HT1080 (cell line): ENCODE data around the gene PHF2. TPM values are rescaled to one million over a fixed set of nuclear protein-coding genes. Genes with fewer than 3 reads are reported as not detected.

Experiments
- DNase-seq: peaks from one replicate; pipeline ENCODE4 v3.0.0-alpha.2; 2015; ENCODE audit warnings: low read depth
- total RNA-seq: library from RNA; depleted of rRNA; stranded (reverse); fragments of >200 nt; shearing (Covaris generic); gene quantifications from 2 replicates; pipeline ENCODE4 v1.2.3, GENCODE V29; 2014

Gene PHF2
- total RNA-seq, 1 experiment from 2014 or later: 13.5 TPM

- DNase-seq: no peak
Measured at GRCh38 chr9:93649610-93650261, 73.4 kb downstream of the PHF2 start.

- DNase-seq: no peak
Measured at GRCh38 chr9:93650448-93650847, 74.1 kb downstream of the PHF2 start.

GRCh38 chr9:93651521-93651950 lies 75.2 kb downstream of the PHF2 start:
- DNase-seq: no peak

GRCh38 chr9:93652604-93653592 lies 76.5 kb downstream of the PHF2 start:
- no peak for DNase-seq

GRCh38 chr9:93653760-93654159 lies 77.4 kb downstream of the PHF2 start:
- DNase-seq: no peak

- no peak for DNase-seq
Measured at GRCh38 chr9:93654351-93654961, 78.1 kb downstream of the PHF2 start.

- no peak for DNase-seq
Measured at GRCh38 chr9:93655621-93656425, 79.4 kb downstream of the PHF2 start.

GRCh38 chr9:93656426-93657239 lies 80.2 kb downstream of the PHF2 start:
- no peak for DNase-seq

- DNase-seq: no peak
Measured at GRCh38 chr9:93657331-93658111, 81.1 kb downstream of the PHF2 start.

- no peak for DNase-seq
Measured at GRCh38 chr9:93658184-93658925, 82.0 kb downstream of the PHF2 start.

- DNase-seq: no peak
Measured at GRCh38 chr9:93659044-93659836, 82.9 kb downstream of the PHF2 start.

GRCh38 chr9:93659837-93660177 lies 83.4 kb downstream of the PHF2 start:
- no peak for DNase-seq

- DNase-seq: no peak
Measured at GRCh38 chr9:93660352-93661046, 84.1 kb downstream of the PHF2 start.

GRCh38 chr9:93661591-93661990 lies 85.2 kb downstream of the PHF2 start:
- DNase-seq: no peak

GRCh38 chr9:93662016-93662638 lies 85.7 kb downstream of the PHF2 start:
- no peak for DNase-seq

- no peak for DNase-seq
Measured at GRCh38 chr9:93662952-93663572, 86.7 kb downstream of the PHF2 start.
